ENCODE results near the gene ATP12A.

ATP12A gene

GRCh38 chr13:24683351-24683750, 3.1 kb downstream of the ATP12A start:
- TF ChIP-seq CTCF (IDR thresholded peaks at IDR 0.05; ENCODE audit: control extremely low read depth, extremely low read depth, low read depth, missing control alignments), result no peak
- POLR2A ChIA-PET, result no interaction called here
- DNase-seq (ENCODE audit: extremely low spot score), result no peak
- CTCF ChIA-PET, result interaction anchor here (0.6 to 4.5 kb wide), 24 partner anchors 9 to 313 kb away, joined by 3 to 43 read pairs (median 6); no protein-coding TSS in a partner anchor

GRCh38 chr13:24683838-24684599, 3.8 kb downstream of the ATP12A start:
- ChIA-PET POLR2A (no interaction called here), CTCF (interaction anchor here (0.8 to 4.5 kb wide), 19 partner anchors 8 to 312 kb away, joined by 3 to 43 read pairs (median 6); no protein-coding TSS in a partner anchor)
- peak; percentile 68 for TF ChIP-seq CTCF (IDR thresholded peaks at IDR 0.05; ENCODE audit: control extremely low read depth, extremely low read depth, low read depth, missing control alignments)
- DNase-seq (ENCODE audit: extremely low spot score), result peak; percentile 81

- ChIA-PET POLR2A (no interaction called here), CTCF (interaction anchor here (0.6 to 2.5 kb wide), 9 partner anchors 9 to 311 kb away, joined by 3 to 22 read pairs (median 4); no protein-coding TSS in a partner anchor)
- no peak for TF ChIP-seq CTCF (IDR thresholded peaks at IDR 0.05; ENCODE audit: control extremely low read depth, extremely low read depth, low read depth, missing control alignments)
- DNase-seq (ENCODE audit: extremely low spot score), result peak; percentile 50
These were observed 4.4 kb downstream of the ATP12A start for GRCh38 chr13:24684600-24684998.

GRCh38 chr13:24685314-24685713, 5.1 kb downstream of the ATP12A start:
- TF ChIP-seq CTCF (IDR thresholded peaks at IDR 0.05; ENCODE audit: control extremely low read depth, extremely low read depth, low read depth, missing control alignments), result no peak
- CTCF ChIA-PET, result interaction anchor here (1.0 to 2.5 kb wide), 7 partner anchors 8 to 310 kb away, joined by 3 to 22 read pairs (median 4); no protein-coding TSS in a partner anchor
- POLR2A ChIA-PET, result no interaction called here
- DNase-seq (ENCODE audit: extremely low spot score), result no peak

- ChIA-PET CTCF (interaction anchor here (1.2 to 1.7 kb wide), 3 partner anchors 15 to 308 kb away, joined by 3 to 5 read pairs (median 5); no protein-coding TSS in a partner anchor), POLR2A (no interaction called here)
- TF ChIP-seq CTCF (IDR thresholded peaks at IDR 0.05; ENCODE audit: control extremely low read depth, extremely low read depth, low read depth, missing control alignments), result no peak
- no peak for DNase-seq (ENCODE audit: extremely low spot score)
These were observed 7.4 kb downstream of the ATP12A start for GRCh38 chr13:24687611-24688010.

- no peak for DNase-seq (ENCODE audit: extremely low spot score)
- ChIA-PET POLR2A (no interaction called here), CTCF (interaction anchor here (1.2 to 2.5 kb wide), 5 partner anchors 16 to 308 kb away, joined by 3 to 9 read pairs (median 5); no protein-coding TSS in a partner anchor)
- no peak for TF ChIP-seq CTCF (IDR thresholded peaks at IDR 0.05; ENCODE audit: control extremely low read depth, extremely low read depth, low read depth, missing control alignments)
These were observed 7.9 kb downstream of the ATP12A start for GRCh38 chr13:24688111-24688510.
